HEK293T (cell line): ENCODE results near the gene CD24.

ENCODE experiments used
- ELF4 ChIP-seq: fragments of 450-650 bp; IDR thresholded peaks from 2 replicates; pipeline ENCODE4 v1.6.1; 2017; ENCODE audit warnings: antibody characterized with exemption
- FOXA1 ChIP-seq: fragments of 450-650 bp; IDR thresholded peaks from 2 replicates; pipeline ENCODE4 v1.6.1; 2016; ENCODE audit warnings: mild to moderate bottlenecking
- LEF1 ChIP-seq: fragments of 450-650 bp; IDR thresholded peaks from 2 replicates; pipeline ENCODE4 v1.6.1; 2017; ENCODE audit warnings: mild to moderate bottlenecking, borderline replicate concordance
- ZNF384 ChIP-seq: fragments of 450-650 bp; IDR thresholded peaks from 2 replicates; pipeline ENCODE4 v1.6.1; 2016

DNA sequence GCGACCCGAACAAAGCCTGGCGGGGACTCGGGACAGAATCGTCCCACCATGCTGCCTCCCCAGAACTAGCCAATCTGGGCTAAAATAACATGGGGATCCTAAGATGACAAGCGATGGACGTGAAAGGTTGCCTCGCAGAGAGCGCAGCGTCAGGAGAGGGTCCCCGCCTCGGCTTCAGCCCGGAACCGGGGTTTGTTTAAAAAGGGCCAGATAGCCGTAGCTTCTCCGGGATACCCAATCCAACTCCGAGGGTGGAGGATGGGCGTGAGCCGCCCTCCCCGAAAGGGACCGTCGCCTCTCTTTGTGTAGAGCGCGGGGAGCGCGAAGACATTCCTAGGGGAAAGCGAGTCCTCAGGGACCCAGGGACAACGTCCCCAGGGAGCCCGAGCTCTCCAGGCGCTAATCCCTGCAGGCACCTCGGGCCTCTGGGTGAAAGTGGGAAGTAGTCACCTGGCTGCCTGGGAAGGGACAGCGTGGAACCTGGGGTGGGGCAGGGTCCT is 643 bp downstream of the CD24 start:
- TF ChIP-seq FOXA1 (no peak), ZNF384 (no peak), ELF4 (no peak), LEF1 (no peak)
